Measurements from ENCODE around the gene DAB2IP.

The DAB2IP gene

DNA sequence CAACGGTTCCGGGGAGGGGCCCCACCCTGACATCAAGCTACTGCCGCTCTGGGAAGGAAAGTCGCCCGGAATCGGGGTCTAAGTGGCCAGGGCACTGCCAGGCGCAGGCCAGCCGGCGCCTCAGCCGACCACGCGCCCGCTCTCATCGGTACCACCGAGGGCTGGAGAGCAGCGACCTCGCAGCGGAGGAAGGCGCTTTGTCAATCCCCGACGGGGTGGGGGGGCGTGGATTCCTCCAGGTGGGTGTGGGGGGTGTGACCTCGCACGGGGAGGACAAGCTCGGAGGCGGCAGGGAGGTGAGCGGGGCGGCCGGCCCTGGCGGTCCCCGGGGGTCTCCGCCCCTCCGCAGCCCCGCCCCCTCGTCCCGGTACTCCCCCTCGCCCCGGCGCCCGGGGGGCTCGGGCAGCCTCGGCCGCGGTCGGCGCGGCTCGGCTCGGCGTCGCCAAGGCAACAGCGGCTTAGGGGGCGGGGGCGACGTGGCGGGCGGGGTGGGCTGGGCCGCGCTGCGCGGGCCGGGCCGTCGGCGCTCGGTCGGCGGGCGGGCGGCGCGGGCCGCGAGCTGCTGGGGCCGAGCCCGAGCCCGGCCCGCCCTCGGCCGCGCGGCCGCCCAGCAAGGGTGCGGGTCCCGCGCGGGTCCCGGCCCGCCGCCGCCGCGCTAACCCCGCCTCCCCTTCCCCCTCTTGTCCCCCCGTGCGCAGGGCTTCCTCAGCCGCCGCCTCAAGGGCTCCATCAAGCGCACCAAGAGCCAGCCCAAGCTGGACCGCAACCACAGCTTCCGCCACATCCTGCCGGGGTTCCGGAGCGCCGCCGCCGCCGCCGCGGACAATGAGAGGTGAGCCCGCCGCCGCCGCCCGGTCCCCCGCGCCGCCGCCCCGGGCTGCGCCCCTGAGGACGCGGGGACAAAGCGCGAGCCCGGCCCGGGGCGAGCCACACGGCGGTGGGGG, 47.5 kb downstream of the DAB2IP start:
- in situ Hi-C loops (cut with MboI; ENCODE audit: low sequenced_read_pairs): loop anchor here (25.0 kb wide), 1 partner anchor 288 kb away; no protein-coding TSS in a partner anchor

DNA sequence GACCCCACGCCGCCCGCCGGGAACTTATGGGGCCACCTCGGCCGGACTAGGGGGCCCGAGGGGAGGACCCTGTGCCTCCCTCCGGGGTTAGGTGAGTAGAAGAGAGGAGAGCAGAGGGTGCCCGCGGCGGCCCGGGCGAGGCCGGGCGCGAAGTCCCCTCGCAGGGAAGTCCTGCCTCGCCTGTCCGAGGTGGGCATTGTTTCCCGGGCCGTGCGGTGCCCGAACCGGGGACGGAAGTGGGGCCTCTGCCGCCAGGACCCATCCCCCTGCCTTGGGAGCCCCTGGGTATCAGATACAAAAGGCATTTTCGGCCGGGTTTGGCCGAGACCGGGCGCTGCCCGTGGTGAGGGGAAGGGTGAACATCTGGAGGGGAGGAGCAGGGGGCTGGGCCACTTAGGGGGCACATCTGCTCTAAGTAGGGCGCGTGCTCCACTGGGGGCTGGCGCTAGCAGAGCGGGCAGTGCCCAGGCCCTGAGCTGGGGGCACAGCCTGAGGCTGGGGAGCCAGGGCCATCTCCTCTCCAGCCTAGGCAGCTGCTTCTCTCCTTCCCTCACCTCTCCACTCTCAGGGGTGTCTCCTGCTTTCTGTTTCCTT, 48.2 kb downstream of the DAB2IP start:
- in situ Hi-C loops (cut with MboI; ENCODE audit: low sequenced_read_pairs): loop anchor here (25.0 kb wide), 1 partner anchor 288 kb away; no protein-coding TSS in a partner anchor

DNA sequence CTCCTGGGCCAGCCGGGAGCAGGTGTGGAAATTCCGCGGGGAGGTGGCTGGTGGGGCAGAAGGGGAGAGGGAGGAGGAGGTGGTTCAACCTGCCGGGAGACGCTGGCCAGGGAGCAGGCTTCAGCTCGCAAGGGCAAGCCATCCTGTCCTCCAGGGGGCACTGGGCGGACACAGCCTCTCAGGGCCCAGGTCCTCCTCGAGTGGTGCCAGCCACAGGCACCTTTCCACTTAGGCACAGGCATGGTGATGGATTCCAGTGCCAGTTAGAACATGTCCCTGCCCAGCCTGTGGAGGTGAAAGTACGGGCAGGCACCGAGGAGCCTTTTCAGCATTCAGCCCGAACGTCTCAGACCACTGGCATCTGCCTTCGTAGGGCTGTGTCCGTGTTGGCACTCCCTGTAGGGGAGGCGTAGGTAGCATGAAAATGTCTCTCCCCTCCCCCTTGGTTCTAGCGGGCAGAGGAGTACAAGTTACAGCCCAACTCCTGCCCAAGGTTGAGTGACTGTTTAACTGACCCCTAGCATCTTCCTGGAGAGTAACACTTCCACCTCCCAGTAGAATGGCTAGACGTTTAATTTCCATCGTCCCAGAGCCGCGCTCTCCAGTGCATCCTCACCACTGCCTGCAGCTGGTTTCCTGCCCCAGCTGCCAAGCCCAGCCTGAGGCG, 48.9 kb downstream of the DAB2IP start:
- in situ Hi-C loops (cut with MboI; ENCODE audit: low sequenced_read_pairs): no loop called here

DNA sequence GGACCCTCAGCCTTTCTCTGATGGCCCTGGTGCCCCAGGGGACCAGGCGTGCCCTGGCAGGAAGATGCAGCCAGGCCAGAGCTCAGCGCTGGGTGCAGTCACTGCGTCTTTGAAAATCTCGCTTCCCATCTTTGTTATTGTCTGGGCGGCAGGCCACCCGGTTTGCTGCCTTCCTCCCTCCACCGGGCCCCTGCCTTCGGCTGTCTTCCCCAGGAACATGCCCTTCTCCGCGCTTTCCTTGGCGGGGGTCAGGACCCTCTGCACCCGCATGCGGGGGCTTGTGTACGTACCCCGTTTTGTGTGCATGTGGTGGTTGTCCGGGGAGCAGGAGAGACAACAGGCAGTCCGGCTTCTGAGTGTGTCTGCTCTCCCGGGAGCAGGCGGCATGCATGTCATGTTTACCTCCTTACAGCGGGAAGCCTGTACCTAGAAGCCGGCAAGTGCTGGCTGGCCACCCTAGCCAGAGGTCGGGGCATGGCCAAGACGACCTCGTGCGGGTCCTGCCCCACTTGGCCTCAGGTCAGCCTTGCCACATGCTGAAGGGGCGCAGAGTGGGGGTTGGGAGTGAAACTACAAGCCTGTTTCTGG, 49.5 kb downstream of the DAB2IP start:
- in situ Hi-C loops (cut with MboI; ENCODE audit: low sequenced_read_pairs): no loop called here

DNA sequence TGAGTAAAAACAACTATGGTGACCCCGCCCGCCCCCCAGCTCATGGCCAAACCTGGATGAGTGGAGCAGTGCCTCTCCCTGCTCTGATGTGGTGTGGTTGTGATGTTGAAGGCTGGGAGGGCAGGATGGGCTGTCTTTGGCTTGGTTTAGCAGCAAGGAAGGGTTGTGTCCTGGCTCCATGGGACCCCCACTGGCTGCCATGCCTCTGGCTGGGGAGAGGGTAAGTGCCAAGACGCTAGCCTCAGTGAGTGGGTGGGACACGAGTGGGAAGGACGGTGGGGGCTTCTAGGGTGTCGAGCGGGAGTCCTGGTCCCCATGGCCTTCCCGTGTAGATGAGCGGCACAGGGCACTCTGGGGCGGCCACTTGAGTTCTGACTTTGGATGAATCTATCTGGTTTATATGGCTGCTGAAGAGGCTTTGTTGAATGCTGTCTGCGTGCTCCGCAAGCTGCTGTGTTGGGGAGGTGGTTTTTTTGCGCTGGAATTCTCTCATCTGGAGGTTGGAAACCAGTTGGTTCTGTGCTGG, 50.4 kb downstream of the DAB2IP start:
- in situ Hi-C loops (cut with MboI; ENCODE audit: low sequenced_read_pairs): no loop called here

DNA sequence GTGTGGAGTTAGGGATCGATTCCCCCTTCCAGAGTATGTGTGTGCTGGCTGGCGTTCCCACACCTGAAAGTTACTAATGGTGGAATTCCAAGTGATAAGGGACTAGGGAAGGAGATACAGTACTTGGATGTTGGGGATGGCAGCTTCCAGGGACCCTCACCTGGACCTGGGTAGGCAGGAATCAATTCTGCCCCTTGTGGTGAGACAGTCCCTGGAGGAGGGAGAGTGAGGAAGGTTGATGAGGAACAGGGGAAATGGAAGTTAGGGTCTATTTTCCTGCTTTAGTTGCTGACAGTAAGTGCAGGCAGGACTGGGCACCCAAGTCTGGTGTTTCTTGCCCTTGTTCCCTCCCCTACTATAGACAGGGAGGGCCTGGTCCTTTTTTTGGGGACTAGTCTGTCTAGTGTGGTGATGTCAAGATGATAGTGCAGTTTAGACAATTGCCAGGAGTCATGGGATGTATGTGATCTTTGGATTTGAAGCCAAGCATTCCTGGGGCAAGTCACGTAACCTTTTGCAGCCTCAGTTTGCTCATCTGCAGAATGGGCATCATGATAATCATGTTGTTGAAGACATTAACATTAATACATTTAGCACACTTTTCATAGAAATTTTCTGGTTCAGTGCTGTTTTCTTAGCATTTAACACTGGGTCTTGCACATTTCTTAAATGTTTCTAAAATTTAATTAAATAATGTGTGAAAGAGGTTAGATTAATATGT, 51.7 kb downstream of the DAB2IP start:
- in situ Hi-C loops (cut with MboI; ENCODE audit: low sequenced_read_pairs): no loop called here

DNA sequence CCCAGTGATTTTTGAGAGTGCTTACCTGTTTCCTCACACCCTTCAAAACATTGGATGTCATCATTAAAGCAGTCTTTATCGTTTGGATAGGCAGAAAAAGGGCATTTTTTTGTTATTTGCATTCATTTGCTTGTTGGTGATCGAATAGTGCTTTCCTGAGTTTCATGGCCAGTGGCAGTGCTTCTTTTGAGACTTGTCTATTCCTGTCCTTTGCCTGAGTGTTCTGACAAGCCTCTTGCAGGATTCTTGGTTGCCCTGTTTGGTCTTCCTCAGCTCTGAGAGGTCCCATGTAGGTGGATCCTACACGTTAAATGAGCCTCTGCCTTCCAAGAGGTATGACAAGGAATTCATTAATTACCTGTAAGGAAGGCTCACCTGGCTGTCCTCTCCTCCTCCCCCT, 52.8 kb downstream of the DAB2IP start:
- in situ Hi-C loops (cut with MboI; ENCODE audit: low sequenced_read_pairs): no loop called here

DNA sequence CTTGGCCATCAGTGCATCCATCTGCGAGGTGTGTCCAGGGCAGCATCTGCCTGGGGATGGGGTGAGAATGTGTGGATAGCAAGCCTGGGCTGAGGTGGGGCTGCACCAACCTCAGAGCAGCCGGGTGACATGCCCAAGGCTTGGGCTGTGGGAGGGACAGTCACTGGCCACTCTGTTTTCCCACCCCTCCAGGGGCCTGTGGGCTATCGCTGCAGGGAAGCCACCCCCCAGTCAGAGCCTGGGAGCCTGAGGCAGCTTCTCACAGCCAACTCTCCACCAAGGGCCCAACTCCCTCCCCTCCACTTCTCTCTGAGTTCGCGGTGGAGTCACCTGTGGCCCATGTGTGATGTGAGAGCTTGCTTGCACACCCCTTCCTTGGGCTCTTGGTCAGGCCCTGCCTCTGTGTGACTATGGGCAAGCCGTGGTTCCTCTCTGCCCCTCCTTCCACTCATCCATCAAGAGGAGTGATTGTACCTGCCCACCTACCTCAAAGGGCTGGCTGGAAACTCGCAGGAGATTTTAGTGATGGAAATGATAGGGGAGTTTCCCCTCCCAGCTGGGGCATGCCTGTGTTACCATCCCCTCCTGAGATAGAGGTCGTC, 54.8 kb downstream of the DAB2IP start:
- in situ Hi-C loops (cut with MboI; ENCODE audit: low sequenced_read_pairs): no loop called here

DNA sequence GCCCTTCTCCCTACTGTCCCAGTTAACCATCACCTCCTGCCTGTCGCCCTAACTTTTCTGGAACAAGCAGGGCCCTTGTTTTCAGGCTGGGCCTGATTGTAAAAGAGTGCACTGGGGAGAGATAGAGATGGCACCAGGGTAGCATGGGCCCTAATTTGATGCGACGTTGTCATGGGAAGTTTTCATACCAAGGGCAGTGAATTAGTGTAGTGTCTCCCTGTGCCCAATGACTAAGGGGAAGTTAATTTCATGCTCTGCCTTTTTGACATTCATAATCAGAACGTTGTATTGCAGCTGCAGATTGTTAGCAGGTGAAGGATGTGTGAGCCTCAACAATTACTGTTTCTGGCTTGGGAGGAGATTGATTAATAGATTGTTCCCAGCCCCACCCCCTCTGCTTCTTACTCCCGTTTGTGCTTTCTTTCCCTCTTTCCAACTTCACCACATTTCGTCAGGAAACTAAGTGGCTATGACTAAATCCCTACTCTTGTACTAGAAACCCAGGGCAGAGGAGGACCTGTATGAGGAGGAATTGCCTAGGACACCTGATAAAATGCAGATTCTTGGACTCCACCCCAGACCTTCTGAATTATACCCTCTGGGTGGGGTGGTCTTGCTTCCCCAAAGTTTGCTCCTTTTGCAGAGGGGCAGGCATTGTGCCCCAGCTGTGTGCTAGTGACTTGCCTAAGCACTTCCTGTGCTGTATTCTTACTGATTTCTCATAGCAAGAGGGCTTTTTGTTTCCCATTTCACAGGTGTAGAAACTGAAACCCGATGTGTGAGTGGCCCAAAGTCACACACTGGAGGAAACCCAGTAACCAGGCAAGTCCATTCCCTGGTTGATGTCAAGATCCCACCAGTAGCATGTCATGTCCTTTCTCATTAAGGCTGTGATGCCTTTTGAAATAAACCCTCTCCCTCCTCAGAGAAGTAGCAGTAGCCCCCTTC, 56.3 kb downstream of the DAB2IP start:
- in situ Hi-C loops (cut with MboI; ENCODE audit: low sequenced_read_pairs): no loop called here

DNA sequence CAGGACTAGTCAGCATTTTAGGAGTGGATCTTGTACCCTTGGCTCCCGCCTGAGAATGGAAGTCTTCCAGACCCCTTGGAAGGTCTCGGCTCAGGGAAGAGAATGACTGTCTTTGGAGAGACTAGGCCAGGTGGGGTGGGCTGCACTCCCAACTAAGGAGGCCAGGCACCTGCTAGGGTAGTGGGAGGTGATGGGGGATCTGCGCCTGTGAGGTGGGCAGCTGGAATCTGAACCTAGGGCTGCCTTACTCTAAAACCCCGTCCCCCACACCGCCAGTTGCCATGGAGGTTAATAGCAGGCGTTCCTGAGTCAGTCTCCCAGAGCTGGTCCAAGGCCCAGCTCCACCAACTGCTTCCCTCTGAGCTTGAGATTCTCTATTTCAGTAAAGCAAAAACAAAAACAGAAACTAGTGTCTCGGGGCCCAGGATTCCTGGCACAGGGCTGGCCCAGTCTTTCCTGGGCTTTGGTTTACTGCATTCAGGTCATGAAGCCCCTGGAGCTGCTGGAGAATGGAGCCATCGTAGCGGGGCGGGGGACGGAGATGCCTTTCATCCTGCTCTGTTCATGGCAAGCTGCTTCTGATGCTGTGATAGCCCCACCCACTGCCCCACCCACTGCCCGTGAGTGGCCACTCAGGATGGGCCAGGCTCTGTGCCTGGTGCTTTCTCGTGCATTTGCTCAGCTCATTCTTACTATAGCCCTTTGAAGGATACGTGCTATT, 57.5 kb downstream of the DAB2IP start:
- in situ Hi-C loops (cut with MboI; ENCODE audit: low sequenced_read_pairs): no loop called here

DNA sequence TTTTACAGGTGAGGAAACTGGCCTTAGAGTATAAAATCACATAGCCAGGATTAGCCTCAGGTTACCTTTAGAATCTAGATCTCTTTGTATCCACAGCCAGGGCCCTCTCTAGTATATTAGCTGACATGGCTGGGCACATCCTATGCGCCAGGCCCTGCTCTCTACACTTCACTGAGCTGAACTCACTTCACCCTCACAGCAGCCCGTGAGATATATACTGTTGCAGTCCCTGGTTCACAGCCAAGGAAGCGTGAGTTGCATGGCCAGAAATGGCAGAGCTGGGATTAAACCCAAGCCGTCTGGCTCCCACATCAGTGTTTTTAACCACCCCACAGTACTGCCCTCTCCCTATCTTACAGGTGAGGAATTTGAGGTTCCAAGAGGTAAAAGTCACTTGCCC, 58.4 kb downstream of the DAB2IP start:
- in situ Hi-C loops (cut with MboI; ENCODE audit: low sequenced_read_pairs): no loop called here

DNA sequence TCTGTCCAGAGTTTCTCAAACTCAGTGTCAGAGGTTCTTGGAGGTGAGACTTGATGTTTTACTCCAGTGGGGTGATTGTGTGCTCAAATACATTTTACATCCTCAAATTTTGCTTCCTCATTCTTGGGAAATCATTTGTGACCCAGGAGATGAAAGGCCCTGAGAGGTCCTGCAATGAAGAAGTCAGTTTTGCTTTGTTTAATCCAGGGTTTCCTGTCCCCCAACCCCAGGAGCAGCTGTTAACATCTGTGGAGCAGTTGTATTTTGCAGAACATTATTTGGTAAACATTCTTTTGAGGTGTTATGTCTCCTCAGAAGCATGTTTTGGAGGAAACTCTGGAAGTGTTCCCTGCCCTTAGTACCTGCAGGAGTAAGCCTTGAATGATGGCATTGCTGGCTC, 59.8 kb downstream of the DAB2IP start:
- in situ Hi-C loops (cut with MboI; ENCODE audit: low sequenced_read_pairs): no loop called here

DNA sequence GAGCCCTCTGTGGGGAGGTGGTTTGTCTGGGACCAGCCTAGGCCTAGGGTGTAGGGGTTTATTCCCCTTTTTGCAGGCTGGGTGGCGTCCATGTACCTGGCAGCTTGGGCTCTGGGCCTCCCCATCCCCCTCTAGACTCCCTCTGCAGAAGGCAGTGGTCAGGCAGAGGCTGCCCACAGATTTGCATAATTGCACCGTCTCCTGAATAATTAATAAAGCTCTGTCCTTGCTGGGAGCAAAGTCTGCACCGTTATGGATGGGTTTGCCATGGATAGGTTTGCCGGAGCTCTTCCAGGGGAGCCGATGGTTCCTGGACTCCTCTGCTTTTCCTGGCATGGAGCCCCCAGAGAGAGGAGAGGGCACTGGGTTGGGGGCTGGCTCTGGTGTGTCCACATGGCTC, 60.4 kb downstream of the DAB2IP start:
- in situ Hi-C loops (cut with MboI; ENCODE audit: low sequenced_read_pairs): no loop called here

DNA sequence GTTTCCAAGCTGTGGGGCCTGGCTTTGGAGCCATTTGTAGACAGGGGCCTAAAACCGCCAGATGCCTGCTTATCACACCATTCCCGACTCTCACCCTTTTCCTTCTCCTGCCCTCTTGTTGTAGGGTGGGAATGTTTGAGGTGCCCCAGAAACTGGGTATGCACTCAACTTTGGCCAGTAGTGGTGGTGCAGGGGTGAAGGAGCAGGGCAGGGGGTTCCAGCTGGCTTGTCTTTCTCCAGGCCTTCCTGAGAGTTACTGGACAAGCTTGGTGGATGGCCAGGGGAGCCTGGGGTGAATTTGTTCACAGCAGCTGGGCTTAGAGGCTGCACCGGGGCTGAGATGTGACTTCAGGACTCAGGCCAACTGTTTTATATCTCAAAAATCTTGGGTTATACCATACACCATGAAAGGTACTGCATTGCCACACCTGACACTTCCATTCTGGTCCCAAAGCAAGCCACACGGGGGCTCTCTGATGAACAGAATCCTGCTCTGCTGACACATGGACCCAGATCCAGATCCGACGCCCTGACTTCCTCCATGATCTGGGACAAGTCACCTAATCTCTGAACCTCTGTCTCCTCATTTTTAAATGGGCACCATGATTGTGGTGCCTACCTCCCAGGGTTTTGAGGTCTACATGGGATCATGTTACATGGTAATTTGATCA, 62.1 kb downstream of the DAB2IP start:
- in situ Hi-C loops (cut with MboI; ENCODE audit: low sequenced_read_pairs): no loop called here

DNA sequence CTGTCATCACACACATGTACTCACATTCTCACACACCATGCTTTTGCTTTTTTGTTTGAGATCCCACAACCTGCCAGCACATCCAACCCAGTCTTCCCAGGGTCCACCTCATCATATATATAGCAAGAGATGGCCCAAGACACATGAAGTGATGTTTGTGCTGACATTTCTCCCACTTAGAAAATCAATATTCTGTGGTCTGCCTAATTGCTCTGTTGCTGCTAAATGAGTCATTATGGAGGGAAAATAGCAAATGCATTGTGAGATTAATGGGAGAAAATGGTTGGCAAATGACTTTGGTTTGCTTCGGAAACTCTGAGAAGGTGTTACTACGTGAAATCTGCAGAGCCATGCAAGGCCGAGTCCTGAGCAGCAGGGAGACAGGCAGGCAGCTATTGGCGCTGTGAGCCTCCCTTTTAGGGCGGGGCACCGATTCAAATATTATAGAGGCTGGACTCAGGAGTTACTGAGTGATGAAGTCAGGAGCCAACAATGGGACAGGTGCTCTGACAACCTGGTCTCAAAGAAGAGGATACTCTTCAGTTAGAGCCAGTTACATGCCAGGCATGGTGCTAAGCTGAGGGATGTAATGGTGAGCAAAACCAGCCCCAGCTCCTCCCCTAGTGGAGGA, 62.8 kb downstream of the DAB2IP start:
- in situ Hi-C loops (cut with MboI; ENCODE audit: low sequenced_read_pairs): no loop called here

DNA sequence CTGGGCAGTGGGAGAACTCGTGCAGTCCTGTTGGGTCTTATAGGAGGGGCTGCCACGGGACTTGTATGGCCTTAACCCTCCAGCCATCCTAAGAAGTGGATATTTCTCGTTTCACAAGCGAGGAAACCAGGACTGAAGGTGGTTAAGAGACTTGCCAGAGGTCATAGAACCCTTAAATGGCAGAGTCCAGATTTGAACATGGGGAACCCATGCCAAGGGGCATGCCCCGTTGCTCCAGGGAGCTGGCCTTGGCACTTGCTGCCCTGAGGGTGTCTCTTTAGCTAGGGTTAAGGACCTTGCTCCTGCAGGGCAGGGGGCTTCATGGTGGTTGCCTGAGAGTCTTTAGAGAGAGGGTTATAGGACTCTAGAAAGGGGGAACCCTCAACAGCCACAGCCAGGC, 63.4 kb downstream of the DAB2IP start:
- in situ Hi-C loops (cut with MboI; ENCODE audit: low sequenced_read_pairs): no loop called here

Data from HL-60/S4 treated with phorbol 12-myristate 13-acetate at 8.2 ng/mL for 4 days and 3 days (cell line).